LNCAP (cell line): Measurements from ENCODE around the gene ELMO2.

Experiments used
- TF ChIP-seq, protein P1 (sequence below): fragments of 450-650 bp; IDR thresholded peaks from 2 replicates; pipeline ENCODE4 v1.5.1; 2017; ENCODE audit warnings: mild to moderate bottlenecking

Gene ELMO2

DNA sequence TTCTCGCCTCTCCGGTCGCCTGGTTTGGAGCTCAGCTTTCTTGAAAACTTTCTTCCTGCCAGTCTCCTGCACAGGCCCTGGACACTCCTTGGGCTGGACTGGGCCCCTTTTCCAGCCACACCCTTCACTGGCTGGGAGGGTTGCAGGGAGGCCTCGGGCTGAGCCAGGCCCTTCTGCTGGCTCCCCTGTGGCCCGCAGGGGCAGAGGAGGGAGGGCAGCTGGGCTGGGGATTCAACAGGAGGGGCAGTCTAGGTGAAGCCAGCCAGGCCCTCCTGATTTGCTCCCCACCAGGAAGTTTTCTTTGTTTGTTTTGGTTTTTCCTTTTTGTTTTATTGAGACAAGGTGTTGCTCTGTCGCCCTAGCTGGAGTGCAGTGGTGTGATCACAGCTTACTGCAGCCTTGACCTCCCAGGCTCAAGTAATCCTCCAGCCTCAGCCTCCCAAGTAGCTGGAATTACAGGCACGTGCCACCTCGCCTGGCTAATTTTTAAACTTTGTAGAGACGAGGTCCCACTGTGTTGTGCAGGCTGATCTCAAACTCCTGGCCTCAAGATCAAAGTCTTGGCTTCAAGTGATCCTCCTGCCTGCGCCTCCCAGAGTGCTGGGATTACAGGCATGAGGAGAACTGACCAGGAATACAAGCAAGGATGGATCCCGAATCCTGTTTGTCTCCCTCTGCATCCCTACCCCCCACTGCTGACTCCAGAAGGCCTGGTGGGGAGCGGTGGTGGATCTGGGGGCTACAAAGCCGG lies 74.6 kb downstream of the ELMO2 start:
- TF ChIP-seq, protein P1, sequence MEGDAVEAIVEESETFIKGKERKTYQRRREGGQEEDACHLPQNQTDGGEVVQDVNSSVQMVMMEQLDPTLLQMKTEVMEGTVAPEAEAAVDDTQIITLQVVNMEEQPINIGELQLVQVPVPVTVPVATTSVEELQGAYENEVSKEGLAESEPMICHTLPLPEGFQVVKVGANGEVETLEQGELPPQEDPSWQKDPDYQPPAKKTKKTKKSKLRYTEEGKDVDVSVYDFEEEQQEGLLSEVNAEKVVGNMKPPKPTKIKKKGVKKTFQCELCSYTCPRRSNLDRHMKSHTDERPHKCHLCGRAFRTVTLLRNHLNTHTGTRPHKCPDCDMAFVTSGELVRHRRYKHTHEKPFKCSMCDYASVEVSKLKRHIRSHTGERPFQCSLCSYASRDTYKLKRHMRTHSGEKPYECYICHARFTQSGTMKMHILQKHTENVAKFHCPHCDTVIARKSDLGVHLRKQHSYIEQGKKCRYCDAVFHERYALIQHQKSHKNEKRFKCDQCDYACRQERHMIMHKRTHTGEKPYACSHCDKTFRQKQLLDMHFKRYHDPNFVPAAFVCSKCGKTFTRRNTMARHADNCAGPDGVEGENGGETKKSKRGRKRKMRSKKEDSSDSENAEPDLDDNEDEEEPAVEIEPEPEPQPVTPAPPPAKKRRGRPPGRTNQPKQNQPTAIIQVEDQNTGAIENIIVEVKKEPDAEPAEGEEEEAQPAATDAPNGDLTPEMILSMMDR: no peak

DNA sequence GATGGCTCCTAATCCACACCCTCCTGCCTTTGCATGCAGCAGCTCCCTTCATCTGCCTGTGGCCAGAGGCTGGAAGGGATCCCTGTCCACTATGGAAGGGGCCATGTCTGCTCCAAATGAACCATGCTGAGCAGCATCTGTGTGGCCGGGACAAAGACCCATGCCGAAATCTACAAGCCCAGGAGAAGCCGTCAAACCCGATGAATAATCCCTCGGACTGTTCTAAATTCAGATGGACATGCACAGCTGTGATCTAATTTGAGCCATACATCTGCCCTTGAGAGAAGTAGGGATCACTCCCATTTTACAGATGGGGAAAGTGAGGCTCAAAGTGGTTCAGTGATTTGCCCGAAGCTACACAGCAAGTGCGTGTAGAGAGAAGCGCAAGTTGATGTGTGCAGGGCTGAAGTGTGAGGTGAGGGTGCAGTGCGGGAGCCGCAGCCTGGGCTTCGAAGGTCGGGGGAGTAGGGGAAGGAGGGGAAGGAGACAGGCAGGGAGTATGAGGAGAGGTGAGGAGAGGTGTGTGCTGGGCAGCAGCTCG lies 75.5 kb downstream of the ELMO2 start:
- TF ChIP-seq, protein P1: no peak

DNA sequence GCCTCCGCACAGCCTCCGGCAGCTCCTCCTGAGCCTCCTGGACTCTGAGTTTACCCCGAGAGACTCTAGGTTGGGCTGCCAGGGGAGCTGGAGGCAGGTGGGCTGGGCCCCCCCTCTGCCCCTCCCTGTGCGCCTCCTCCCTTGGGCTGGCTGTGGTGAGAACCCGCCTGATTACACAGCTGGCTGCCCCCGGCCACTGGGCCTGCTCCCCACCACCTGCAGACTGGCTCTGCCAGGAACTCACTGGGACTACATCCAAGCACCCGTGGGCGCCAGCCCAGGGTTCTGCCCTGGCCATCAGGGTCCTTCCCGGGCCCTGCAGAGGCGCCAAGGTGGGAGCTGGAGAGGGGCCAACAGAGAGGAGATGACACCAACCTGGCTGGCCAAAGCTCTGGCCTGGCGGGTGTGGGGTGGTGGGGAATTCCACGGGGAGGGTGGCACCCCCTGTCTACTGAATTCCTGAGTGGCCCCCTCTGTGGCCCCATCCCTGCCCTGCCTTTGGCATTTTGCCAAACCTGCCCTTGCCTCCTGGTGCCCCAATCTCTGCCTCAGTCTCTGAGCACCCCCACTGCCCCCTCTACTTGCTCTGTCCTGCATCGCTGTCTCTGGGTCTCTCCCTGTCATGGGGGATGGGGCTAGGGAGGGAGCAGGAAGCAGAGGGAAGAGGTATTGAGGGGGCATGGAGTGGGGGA lies 76.2 kb downstream of the ELMO2 start:
- TF ChIP-seq, protein P1: no peak

DNA sequence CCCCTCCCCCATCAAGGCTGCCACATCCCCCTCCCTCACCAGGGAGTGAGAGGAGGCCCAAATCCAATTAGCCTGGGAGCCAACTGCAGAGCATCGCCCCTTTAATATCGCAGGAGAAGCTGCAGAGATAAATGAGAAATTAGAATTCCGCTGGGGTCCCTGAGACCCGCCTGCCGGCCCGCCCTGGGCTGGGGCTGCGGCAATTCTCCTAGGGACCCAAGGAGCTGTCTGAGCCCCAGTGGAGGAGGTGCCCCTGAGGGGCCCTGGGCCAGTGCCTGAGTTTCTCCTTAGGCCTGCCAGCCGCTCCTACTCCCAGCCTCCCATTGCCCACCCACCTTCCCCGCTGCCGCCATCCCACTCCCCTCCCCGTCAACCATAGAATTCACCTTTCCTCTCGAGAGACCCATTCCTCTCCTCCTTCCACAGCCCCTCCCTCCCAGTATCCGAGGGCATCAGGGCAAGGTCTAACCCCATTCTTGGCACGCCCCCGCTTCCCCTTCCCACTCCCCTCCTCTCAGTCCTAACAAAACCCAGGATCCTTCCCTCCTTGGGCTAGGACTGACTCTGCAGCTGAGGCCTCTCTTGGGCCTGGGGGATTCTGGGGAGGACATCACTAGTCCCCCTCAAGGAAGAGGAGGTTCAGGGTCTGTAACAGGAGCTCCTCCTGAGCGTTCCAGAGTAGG lies 78.1 kb downstream of the ELMO2 start:
- TF ChIP-seq, protein P1: no peak

DNA sequence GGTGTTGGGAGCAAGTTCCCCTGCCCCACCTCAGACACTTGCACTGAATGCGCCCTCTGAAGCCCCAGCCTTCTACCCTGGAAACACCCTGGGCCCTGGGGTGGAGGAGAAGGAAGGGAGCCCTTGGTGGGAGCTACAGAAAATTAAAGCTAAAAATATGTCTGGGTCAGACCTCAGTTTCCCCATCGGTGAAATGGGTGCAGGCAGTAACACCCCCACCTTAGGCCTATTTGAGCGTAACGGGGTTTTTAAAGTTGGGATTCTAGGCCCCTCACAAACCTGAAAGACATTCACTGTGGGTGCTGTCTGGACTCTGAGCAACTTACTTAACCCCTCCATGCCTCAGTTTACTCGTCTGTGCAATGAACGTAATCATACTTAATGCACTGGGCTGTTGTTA lies 78.9 kb downstream of the ELMO2 start:
- TF ChIP-seq, protein P1: no peak

DNA sequence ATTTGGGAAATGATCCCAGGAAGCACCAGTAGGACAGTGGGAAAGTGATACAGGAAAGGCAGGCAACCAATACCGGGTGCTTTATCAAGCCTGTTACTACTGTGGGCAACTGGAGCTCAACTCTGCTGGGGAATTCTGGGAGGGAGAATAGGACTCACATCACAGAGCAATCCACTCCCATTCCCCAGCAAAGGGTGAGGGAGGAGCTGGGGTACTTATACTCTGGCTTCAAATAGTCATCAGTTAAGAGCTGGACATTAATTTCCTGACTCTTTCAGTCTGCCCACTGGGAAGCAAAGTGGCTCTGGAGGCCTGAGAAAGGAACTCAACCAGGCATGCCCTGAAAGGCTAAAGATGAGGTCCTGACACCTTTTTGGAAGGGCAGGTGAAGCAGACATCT lies 80.6 kb downstream of the ELMO2 start:
- TF ChIP-seq, protein P1: no peak

DNA sequence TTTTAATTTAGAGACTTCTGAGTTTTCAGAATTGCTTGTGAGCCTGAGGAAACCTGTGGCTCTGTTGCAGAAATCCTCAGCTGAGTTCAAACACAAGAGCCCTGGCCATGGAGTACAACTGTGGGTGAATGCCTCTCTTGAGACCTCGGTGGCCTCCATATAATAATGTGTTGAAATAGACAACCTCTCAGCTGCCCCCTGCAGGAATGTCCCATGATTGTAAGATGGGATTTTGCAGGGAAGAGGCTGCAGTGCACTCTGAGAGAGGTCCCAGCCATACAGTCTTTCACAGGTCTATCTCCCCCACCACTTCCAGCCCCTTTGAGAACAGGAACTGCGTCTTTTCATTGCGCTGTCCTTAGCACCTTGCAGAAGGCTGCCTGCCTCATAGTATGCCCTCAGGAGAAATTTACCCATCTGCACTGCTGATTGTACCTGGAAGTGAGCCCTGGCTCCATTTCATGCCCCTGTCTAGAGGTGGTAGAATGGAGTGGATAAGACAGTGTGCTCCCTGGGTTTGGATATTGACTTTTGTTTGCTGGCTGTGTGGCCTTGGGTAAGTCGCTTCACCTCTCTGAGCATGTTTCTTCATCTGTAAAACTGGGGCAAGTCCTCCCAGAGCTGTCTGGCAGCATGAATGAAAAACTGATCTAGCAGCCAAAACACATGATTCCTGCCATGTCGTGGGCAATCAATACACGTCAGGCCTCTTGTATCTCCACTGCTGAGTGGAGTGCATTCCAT lies 81.3 kb downstream of the ELMO2 start:
- TF ChIP-seq, protein P1: peak; percentile 38; the same call in 1 of the 2 replicates
